ENCODE data around the gene SLC37A1.

Gene SLC37A1

GRCh38 chr21:42629933-42630589, 116.4 kb downstream of the SLC37A1 start:
- in situ Hi-C loops (cut with HindIII; ENCODE audit: low sequenced_read_pairs), result no loop called here

- in situ Hi-C loops (cut with HindIII; ENCODE audit: low sequenced_read_pairs), result no loop called here
Measured at GRCh38 chr21:42630626-42631025, 117.0 kb downstream of the SLC37A1 start.
